Stomach (tissue), 9 donors: ENCODE results near the gene AGAP3. TPM values are rescaled to one million over a fixed set of nuclear protein-coding genes. Genes with fewer than 3 reads are reported as not detected.
A peak's percentile ranks its signal among the peaks of the same experiment; 100 is the strongest.

Experiments
- DNase-seq, 2 donors: peaks; one replicate each; pipeline versions ENCODE4 v3.0.0 to v3.0.0-alpha.2; 2013 to 2019
- H3K27ac ChIP-seq, 5 donors: fragments of 200-600 bp in 4 of 5; sonication (generic) in 4 of 5; one replicate each; pipeline ENCODE4 v1.5.1; 2013 to 2019; ENCODE audit warnings: mild to moderate bottlenecking in 1 of 5, moderate library complexity in 1 of 5
- H3K27me3 ChIP-seq, 3 donors: fragments of 200-600 bp; sonication (generic); one replicate each; pipeline ENCODE4 v1.5.1; 2017 to 2019; ENCODE audit warnings: mixed run types in 1 of 3
- H3K36me3 ChIP-seq, 4 donors: fragments of 200-600 bp; sonication (generic); 1 replicate in 3 of 4; 2 replicates in 1 of 4; pipeline ENCODE4 v1.5.1; 2016 to 2019
- H3K4me1 ChIP-seq, 4 donors: fragments of 200-600 bp; sonication (generic); one replicate each; pipeline ENCODE4 v1.5.1; 2016 to 2019
- H3K4me3 ChIP-seq, 4 donors: fragments of 200-600 bp; sonication (generic) in 3 of 4; one replicate each; pipeline ENCODE4 v1.5.1; 2016 to 2019; ENCODE audit warnings: mild to moderate bottlenecking in 1 of 4
- H3K9me3 ChIP-seq, 4 donors: fragments of 200-600 bp; sonication (generic); one replicate each; pipeline ENCODE4 v1.5.1; 2016 to 2019
- EP300 ChIP-seq: sonication (generic); formaldehyde crosslinking; IDR thresholded peaks from one replicate; pipeline ENCODE4 v1.6.1; 2017; ENCODE audit warnings: antibody characterized with exemption
- POLR2A ChIP-seq, 4 donors: fragments of 450-650 bp; IDR thresholded peaks; one replicate each; pipeline ENCODE4 v1.6.1; 2016; ENCODE audit warnings: antibody characterized with exemption in 4 of 4, control low read depth in 2 of 4, mild to moderate bottlenecking in 1 of 4, moderate library complexity in 1 of 4
- POLR2AphosphoS5 ChIP-seq, 3 donors: sonication (generic); formaldehyde crosslinking; IDR thresholded peaks; one replicate each; pipeline ENCODE4 v1.6.1; 2016; ENCODE audit warnings: antibody characterized with exemption in 3 of 3
- WGBS, 5 donors: extraction: QIAGEN DNeasy Blood & Tissue Kit in 3 of 5; methylation state at CpG; one replicate each; pipeline versions ENCODE4 v1.1.5 to v1.1.7; 2013 to 2018; 5-methylcytosine and 5-hydroxymethylcytosine counted together
- intact Hi-C: fragments of 100-400 bp; cut with DNase I; formaldehyde crosslinking; loops from one replicate; pipeline ENCODE4 v1.15.1; 2023; ENCODE audit warnings: low total_unique reads
- polyA plus RNA-seq, 3 donors: library from polyadenylated mRNA; stranded (reverse); fragments of 200-250 nt; gene quantifications; one replicate each; pipeline ENCODE4 v1.2.3, GENCODE V29; 2013
- total RNA-seq, 5 donors: library from RNA; depleted of rRNA; stranded (reverse); fragments of >200 nt; gene quantifications; one replicate each; pipeline versions ENCODE4 v1.1.0 to v1.2.3, GENCODE V29; 2014 to 2016
- TF ChIP-seq, protein P1 (sequence below), 7 experiments: fragments of 450-650 bp in 4 of 7; fragments of 200-600 bp in 3 of 7; sonication (generic) in 3 of 7; IDR thresholded peaks; one replicate each; pipeline ENCODE4 v1.5.1; 2016 to 2019; ENCODE audit warnings: antibody characterized with exemption in 7 of 7, control low read depth in 2 of 7, mild to moderate bottlenecking in 1 of 7
- donor health status: healthy with polysubstance abuse.
- donor health status: Bipolar disorder and iron deficiency.
- donor health status: healthy.

Gene AGAP3
- total and polyA plus RNA-seq, 8 donors = 32.5 to 342 (median 53.3) TPM

- Histone ChIP-seq H3K4me3 (peak within 1 kb of the TSS; percentile 69 to 94 (median 82)), H3K36me3 (peaks cover 7 to 18% (median 9%) of the 10 kb centered on the region in 4 donors), H3K4me1 (peaks cover 55 to 69% (median 64%) of the 10 kb centered on the region in 4 donors), H3K9me3 (no peaks in the 10 kb centered on the region), H3K27me3 (no peaks in the 10 kb centered on the region), H3K27ac (peak within 1 kb of the TSS; percentile 91 to 97 (median 96))
- 1% methylated on average over 35 to 75 of the region's 75 CpGs for WGBS, 5 donors
- TF ChIP-seq EP300 (no peak), POLR2A (IDR thresholded peaks at IDR 0.05) (peak in 1 of 4 donors; percentile 21), POLR2AphosphoS5 (IDR thresholded peaks at IDR 0.05) (peak; percentile 27 to 49 (median 46))
- TF ChIP-seq, protein P1, sequence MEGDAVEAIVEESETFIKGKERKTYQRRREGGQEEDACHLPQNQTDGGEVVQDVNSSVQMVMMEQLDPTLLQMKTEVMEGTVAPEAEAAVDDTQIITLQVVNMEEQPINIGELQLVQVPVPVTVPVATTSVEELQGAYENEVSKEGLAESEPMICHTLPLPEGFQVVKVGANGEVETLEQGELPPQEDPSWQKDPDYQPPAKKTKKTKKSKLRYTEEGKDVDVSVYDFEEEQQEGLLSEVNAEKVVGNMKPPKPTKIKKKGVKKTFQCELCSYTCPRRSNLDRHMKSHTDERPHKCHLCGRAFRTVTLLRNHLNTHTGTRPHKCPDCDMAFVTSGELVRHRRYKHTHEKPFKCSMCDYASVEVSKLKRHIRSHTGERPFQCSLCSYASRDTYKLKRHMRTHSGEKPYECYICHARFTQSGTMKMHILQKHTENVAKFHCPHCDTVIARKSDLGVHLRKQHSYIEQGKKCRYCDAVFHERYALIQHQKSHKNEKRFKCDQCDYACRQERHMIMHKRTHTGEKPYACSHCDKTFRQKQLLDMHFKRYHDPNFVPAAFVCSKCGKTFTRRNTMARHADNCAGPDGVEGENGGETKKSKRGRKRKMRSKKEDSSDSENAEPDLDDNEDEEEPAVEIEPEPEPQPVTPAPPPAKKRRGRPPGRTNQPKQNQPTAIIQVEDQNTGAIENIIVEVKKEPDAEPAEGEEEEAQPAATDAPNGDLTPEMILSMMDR (IDR thresholded peaks at IDR 0.05) = peak in 4 of 7 experiments; percentile 24 to 59 (median 32)
- peak; percentile 83 to 93 for DNase-seq
- intact Hi-C loops = loop anchor here (10.0 kb wide), 1 partner anchor 55 kb away; no protein-coding TSS in a partner anchor
These were observed 26.7 kb upstream of the AGAP3 start, which contains the start of gene SLC4A2 for GRCh38 chr7:151059367-151060112. SLC4A2 (plus strand) TSS chr7:151059589; CDS start chr7:151061988, 2,399 bp downstream.

DNA sequence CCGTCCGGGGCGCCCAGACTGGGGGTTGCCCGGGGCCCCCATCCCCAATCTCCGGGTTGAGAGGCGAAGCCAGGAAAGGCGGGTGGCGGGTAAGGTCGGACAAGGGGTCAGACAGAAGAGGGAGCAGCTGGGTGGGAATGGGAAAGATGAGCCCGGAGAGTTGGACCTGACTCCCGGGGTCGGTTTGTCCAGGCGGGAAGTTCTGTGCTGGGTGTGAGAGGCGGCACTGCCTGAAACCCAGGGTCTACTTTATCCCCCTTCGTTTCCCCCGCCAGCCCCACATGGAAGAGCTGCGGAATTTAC, 26.2 kb upstream of the AGAP3 start:
- peaks cover 55 to 74% (median 64%) of the 10 kb centered on the region in 4 donors for H3K4me1 ChIP-seq
- TF ChIP-seq, protein P1 (IDR thresholded peaks at IDR 0.05) = peak in 1 of 7 experiments; percentile 1
- no peak for TF ChIP-seq POLR2AphosphoS5 (IDR thresholded peaks at IDR 0.05)
- no peaks in the 10 kb centered on the region for H3K9me3 ChIP-seq
- WGBS, 5 donors = 1 to 4% (median 2%) methylated on average over 10 to 17 of the region's 17 CpGs
- intact Hi-C loops = loop anchor here (10.0 kb wide), 1 partner anchor 55 kb away; no protein-coding TSS in a partner anchor
- peaks cover 12 to 18% (median 14%) of the 10 kb centered on the region in 4 donors for H3K36me3 ChIP-seq
- peak overlapping the region; percentile 91 to 97 (median 96) for H3K27ac ChIP-seq
- H3K27me3 ChIP-seq = no peaks in the 10 kb centered on the region
- DNase-seq = no peak
- H3K4me3 ChIP-seq = peak overlapping the region; percentile 69 to 94 (median 82)

DNA sequence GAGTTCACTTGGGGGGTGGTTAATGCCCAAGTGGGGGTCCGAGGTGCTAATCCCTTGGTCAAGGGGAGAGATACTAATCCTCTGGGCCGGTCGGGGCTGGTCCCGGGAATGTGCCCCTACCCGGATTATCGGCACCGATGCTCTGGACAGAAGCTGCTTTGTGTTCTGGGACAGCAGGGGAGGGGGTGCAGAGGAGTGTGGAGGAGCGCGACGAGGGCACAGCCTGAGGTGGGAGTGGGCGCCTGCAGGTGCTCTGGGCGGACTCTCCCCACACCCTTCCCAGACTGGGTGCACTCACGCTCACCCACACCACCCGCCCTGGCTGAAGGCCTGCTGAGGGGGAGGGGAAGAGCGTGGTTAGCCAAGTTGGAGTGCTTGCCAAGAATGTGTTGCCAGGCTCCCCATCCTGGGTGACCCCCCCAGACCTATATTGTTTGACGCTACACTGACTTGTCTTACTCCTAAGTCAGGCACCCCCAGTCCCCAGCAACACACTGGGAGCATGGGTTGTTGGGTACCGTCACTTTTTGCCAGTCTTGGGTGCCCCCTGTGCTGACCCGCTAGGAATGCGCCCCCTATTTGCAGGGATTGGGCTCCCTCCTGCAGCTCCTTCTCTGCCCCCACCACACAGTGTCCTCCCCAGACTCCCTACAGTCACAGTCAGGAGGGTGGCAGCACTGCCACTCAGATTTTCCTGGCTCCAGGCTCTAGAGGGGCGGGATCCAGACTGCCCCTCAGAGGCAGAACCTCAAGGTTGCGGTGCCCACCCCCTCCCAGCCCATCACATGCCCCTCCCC, 25.7 kb upstream of the AGAP3 start:
- H3K36me3 ChIP-seq = peaks cover 17 to 23% (median 19%) of the 10 kb centered on the region in 4 donors
- 7 to 10% (median 8%) methylated on average over 17 to 21 of the region's 21 CpGs for WGBS, 5 donors
- H3K27me3 ChIP-seq = no peaks in the 10 kb centered on the region
- TF ChIP-seq, protein P1 (IDR thresholded peaks at IDR 0.05) = no peak
- no peak for TF ChIP-seq POLR2A (IDR thresholded peaks at IDR 0.05)
- peak in 2 of 3 donors; percentile 10 to 59 for TF ChIP-seq POLR2AphosphoS5 (IDR thresholded peaks at IDR 0.05)
- no peak for TF ChIP-seq EP300
- H3K9me3 ChIP-seq = no peaks in the 10 kb centered on the region
- H3K4me3 ChIP-seq = peak overlapping the region; percentile 69 to 94 (median 82)
- peaks cover 55 to 78% (median 65%) of the 10 kb centered on the region in 4 donors for H3K4me1 ChIP-seq
- peak overlapping the region; percentile 91 to 97 (median 96) for H3K27ac ChIP-seq
- peak; percentile 64 to 77 for DNase-seq
- intact Hi-C loops = loop anchor here (10.0 kb wide), 1 partner anchor 54 kb away; no protein-coding TSS in a partner anchor
